Immature natural killer cell (primary cell): ENCODE data around the gene CDHR3. TPM values are rescaled to one million over a fixed set of nuclear protein-coding genes. Genes with fewer than 3 reads are reported as not detected.
A peak's percentile ranks its signal among the peaks of the same experiment; 100 is the strongest.

Experiments
- DNase-seq, 3 donors: peaks; one replicate each; pipeline ENCODE4 v3.0.0; 2022; ENCODE audit warnings: mixed read lengths in 1 of 3
- H3K27ac Mint-ChIP-seq, 6 donors: one replicate each; pipeline ENCODE4 v1.8.0; 2020; ENCODE audit warnings: mixed read lengths in 6 of 6, mild to moderate bottlenecking in 5 of 6, inconsistent platforms in 4 of 6, moderate library complexity in 3 of 6
- H3K27me3 Mint-ChIP-seq, 3 donors: one replicate each; pipeline ENCODE4 v1.8.0; 2020 to 2021; ENCODE audit warnings: low read depth in 3 of 3, mild to moderate bottlenecking in 3 of 3, mixed read lengths in 3 of 3, moderate library complexity in 3 of 3, inconsistent platforms in 1 of 3
- H3K36me3 Mint-ChIP-seq, 3 donors: one replicate each; pipeline ENCODE4 v1.8.0; 2020; ENCODE audit warnings: mixed read lengths in 3 of 3, inconsistent platforms in 2 of 3, mild to moderate bottlenecking in 2 of 3
- H3K4me1 Mint-ChIP-seq, 2 donors: one replicate each; pipeline ENCODE4 v1.8.0; 2020; ENCODE audit warnings: inconsistent platforms in 2 of 2, mild to moderate bottlenecking in 2 of 2, mixed read lengths in 2 of 2, moderate library complexity in 1 of 2
- H3K4me3 Mint-ChIP-seq, 5 donors: one replicate each; pipeline ENCODE4 v1.8.0; 2020; ENCODE audit warnings: mild to moderate bottlenecking in 5 of 5, mixed read lengths in 5 of 5, inconsistent platforms in 3 of 5, moderate library complexity in 3 of 5
- H3K9me3 Mint-ChIP-seq, 6 donors: one replicate each; pipeline ENCODE4 v1.8.0; 2020; ENCODE audit warnings: mild to moderate bottlenecking in 6 of 6, mixed read lengths in 6 of 6, inconsistent platforms in 4 of 6, moderate library complexity in 3 of 6
- polyA plus RNA-seq, 3 donors: library from polyadenylated mRNA; unstranded; fragments of 300-500 nt; fragmentation: Illumina TruSeq; gene quantifications; one replicate each; pipeline ENCODE4 v1.2.3, GENCODE V29; 2021

CDHR3 gene
- polyA plus RNA-seq, 3 donors from 2014 or later = 1.2 to 3.4 (median 2.1) TPM

GRCh38 chr7:106047184-106047583 lies 84.1 kb downstream of the CDHR3 start:
- Mint-ChIP-seq H3K4me1 (peaks cover 0 to 4% of the 10 kb centered on the region in 2 donors), H3K36me3 (no peaks in the 10 kb centered on the region), H3K9me3 (no peaks in the 10 kb centered on the region), H3K4me3 (no peak overlapping the region), H3K27ac (no peak overlapping the region), H3K27me3 (peaks cover 0 to 9% (median 4%) of the 10 kb centered on the region in 3 donors)
- DNase-seq = no peak

- Mint-ChIP-seq H3K27me3 (peaks cover under 1 to 6% (median 3%) of the 10 kb centered on the region in 3 donors), H3K9me3 (no peaks in the 10 kb centered on the region), H3K4me3 (no peak overlapping the region), H3K4me1 (no peaks in the 10 kb centered on the region), H3K36me3 (no peaks in the 10 kb centered on the region), H3K27ac (no peak overlapping the region)
- no peak for DNase-seq
These were observed 85.0 kb downstream of the CDHR3 start for GRCh38 chr7:106047818-106048705.

DNA sequence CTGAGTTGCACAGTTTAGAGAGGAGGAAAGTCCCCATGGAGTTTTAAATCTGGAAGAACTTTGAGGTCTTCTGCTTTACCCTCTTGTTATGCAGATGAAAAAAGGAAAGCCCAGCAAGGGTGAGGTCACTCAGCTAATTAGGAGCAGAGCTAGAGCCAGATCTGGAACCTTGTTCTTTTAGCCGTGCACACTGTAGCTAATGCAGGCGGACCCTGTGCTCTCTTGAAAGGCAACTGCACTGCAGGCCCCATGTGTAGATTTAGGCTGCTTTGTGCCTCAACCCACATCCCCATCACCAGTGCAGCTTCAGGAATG lies 85.6 kb downstream of the CDHR3 start:
- H3K27me3 Mint-ChIP-seq = peaks cover 3 to 6% (median 3%) of the 10 kb centered on the region in 3 donors
- no peaks in the 10 kb centered on the region for H3K9me3 Mint-ChIP-seq
- no peak overlapping the region for H3K4me3 Mint-ChIP-seq
- no peak for DNase-seq
- no peaks in the 10 kb centered on the region for H3K36me3 Mint-ChIP-seq
- no peak overlapping the region for H3K27ac Mint-ChIP-seq
- no peaks in the 10 kb centered on the region for H3K4me1 Mint-ChIP-seq

DNA sequence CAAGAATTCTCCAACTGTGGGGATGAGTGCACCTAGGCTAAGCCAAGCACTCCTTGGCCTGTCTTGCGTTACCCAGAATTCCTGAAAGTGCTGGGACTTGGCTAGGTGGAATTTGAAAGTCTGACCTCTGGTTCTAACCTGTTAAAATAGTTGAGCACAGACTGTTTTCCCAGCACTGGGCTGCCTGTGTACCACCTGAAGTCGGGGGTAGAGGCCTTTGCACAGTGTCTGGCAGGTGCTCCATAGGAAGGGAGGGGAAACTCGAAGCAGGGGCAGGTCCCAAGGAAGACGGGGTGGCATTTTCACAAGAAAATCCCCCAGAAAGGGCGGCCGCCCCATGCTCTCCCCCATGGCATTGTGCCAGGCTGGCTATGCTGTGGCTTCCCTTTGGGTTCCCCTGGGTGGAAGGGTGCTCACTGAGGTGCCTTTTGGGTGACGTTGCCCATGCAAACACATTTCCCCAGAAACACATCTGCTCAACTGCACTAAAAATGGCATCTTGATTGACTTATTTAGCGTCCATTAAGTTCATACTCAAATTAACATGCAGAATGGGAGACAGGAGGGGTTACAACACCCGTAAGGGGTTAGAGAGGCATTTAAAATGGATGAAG lies 86.2 kb downstream of the CDHR3 start:
- DNase-seq = no peak
- Mint-ChIP-seq H3K27ac (no peak overlapping the region), H3K4me3 (no peak overlapping the region), H3K9me3 (no peaks in the 10 kb centered on the region), H3K36me3 (no peaks in the 10 kb centered on the region), H3K27me3 (peaks cover 3 to 6% (median 3%) of the 10 kb centered on the region in 3 donors), H3K4me1 (no peaks in the 10 kb centered on the region)

GRCh38 chr7:106050002-106050745 lies 87.1 kb downstream of the CDHR3 start:
- Mint-ChIP-seq H3K4me1 (no peaks in the 10 kb centered on the region), H3K9me3 (no peaks in the 10 kb centered on the region), H3K27me3 (peaks cover 3 to 6% (median 5%) of the 10 kb centered on the region in 3 donors), H3K36me3 (no peaks in the 10 kb centered on the region), H3K4me3 (no peak overlapping the region), H3K27ac (no peak overlapping the region)
- DNase-seq = no peak

- Mint-ChIP-seq H3K4me1 (no peaks in the 10 kb centered on the region), H3K9me3 (no peaks in the 10 kb centered on the region), H3K27me3 (peaks cover 3 to 6% (median 5%) of the 10 kb centered on the region in 3 donors), H3K36me3 (no peaks in the 10 kb centered on the region), H3K27ac (no peak overlapping the region), H3K4me3 (no peak overlapping the region)
- DNase-seq = no peak
These were observed 87.7 kb downstream of the CDHR3 start for GRCh38 chr7:106050746-106051117.

- peaks cover 2 to 3% of the 10 kb centered on the region in 2 donors for H3K4me1 Mint-ChIP-seq
- H3K27ac Mint-ChIP-seq = no peak overlapping the region
- H3K27me3 Mint-ChIP-seq = peaks cover 5 to 7% (median 6%) of the 10 kb centered on the region in 3 donors
- no peaks in the 10 kb centered on the region for H3K9me3 Mint-ChIP-seq
- DNase-seq = no peak
- no peaks in the 10 kb centered on the region for H3K36me3 Mint-ChIP-seq
- no peak overlapping the region for H3K4me3 Mint-ChIP-seq
These were observed 89.6 kb downstream of the CDHR3 start for GRCh38 chr7:106052681-106053080.

GRCh38 chr7:106053109-106053508 lies 90.0 kb downstream of the CDHR3 start:
- no peaks in the 10 kb centered on the region for H3K9me3 Mint-ChIP-seq
- H3K4me1 Mint-ChIP-seq = peaks cover 6% of the 10 kb centered on the region in 2 donors
- H3K36me3 Mint-ChIP-seq = no peaks in the 10 kb centered on the region
- no peak overlapping the region for H3K27ac Mint-ChIP-seq
- no peak overlapping the region for H3K4me3 Mint-ChIP-seq
- H3K27me3 Mint-ChIP-seq = peaks cover 6 to 10% (median 7%) of the 10 kb centered on the region in 3 donors
- DNase-seq = no peak

- peaks cover 6 to 10% (median 7%) of the 10 kb centered on the region in 3 donors for H3K27me3 Mint-ChIP-seq
- no peaks in the 10 kb centered on the region for H3K36me3 Mint-ChIP-seq
- no peak overlapping the region for H3K27ac Mint-ChIP-seq
- H3K9me3 Mint-ChIP-seq = no peaks in the 10 kb centered on the region
- peaks cover 6 to 7% of the 10 kb centered on the region in 2 donors for H3K4me1 Mint-ChIP-seq
- H3K4me3 Mint-ChIP-seq = no peak overlapping the region
- no peak for DNase-seq
These were observed 91.3 kb downstream of the CDHR3 start for GRCh38 chr7:106054156-106054910.

DNA sequence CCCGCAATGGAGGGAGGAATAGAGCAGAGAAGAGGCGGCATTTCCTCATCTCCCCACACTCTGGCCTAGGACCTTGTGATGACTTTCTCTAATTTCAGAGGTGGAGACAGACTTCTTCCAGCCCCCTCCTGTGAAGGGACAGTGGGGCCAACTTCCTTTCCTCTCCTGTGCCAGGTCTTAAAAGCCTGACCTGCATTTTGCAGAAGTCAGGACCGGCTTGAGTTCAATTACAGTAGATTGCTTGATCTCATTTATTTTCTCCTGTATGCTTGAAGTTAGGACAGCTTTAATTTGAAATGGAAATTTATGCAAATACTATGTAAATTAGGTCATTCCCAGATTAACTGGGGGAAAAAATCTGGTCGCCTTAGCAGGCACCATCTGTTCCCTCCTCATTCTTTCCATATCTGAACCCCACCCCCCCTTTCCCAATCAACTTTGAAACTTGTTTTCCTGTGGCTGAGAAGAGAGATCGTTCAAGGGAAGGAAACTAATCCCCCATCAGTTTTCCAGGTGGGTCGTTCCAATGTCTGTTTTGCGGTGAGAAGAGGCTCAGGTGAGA lies 92.0 kb downstream of the CDHR3 start:
- Mint-ChIP-seq H3K27me3 (peaks cover 6 to 10% (median 7%) of the 10 kb centered on the region in 3 donors), H3K4me3 (no peak overlapping the region), H3K36me3 (no peaks in the 10 kb centered on the region), H3K4me1 (peaks cover 6 to 7% of the 10 kb centered on the region in 2 donors), H3K9me3 (no peaks in the 10 kb centered on the region), H3K27ac (no peak overlapping the region)
- DNase-seq = no peak

DNA sequence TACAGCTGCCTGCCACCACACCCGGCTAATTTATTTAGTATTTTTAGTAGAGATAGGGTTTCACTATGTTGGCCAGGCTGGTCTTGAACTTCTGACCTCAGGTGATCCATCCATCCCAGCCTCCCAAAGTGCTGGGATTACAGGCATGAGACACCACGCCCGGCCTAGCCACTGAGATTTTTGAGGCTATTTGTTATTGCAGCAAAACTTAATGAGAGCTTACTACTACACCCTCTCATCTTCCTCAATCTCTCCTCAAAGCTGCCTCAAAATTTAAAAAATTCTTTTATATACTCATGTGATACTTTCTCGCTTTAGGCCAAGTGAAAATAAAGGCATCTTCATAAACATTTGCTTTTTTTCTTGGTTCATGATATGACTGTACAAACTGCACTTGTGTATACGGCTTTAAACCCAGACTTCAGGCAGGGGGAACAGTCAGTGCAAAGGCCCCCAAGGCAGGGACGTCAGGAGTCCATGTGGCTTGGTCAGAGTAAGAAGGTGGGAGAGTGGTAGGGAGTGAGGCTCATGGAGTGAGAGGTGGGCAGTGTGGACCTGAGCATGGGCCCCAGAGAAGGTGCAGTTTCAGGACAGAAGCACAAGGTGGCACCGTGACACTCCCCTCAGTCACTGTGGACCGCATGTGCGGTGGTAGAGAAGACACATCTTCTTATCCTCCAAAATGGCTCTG lies 93.6 kb downstream of the CDHR3 start:
- Mint-ChIP-seq H3K9me3 (no peaks in the 10 kb centered on the region), H3K27me3 (peaks cover 4 to 10% (median 6%) of the 10 kb centered on the region in 3 donors), H3K36me3 (no peaks in the 10 kb centered on the region), H3K27ac (no peak overlapping the region), H3K4me1 (peaks cover 6 to 7% of the 10 kb centered on the region in 2 donors), H3K4me3 (no peak overlapping the region)
- DNase-seq = peak; percentile 59 to 73 (median 67)

- Mint-ChIP-seq H3K27ac (no peak overlapping the region), H3K4me1 (peaks cover 6 to 7% of the 10 kb centered on the region in 2 donors), H3K4me3 (no peak overlapping the region), H3K27me3 (peaks cover 4 to 13% (median 5%) of the 10 kb centered on the region in 3 donors), H3K36me3 (no peaks in the 10 kb centered on the region), H3K9me3 (no peaks in the 10 kb centered on the region)
- no peak for DNase-seq
These were observed 94.3 kb downstream of the CDHR3 start for GRCh38 chr7:106057204-106057961.
